Erythroblast (primary cell): ENCODE results near the gene CST3.

Source experiments
- GATA1 ChIP-seq: IDR thresholded peaks from 2 replicates; pipeline ENCODE4 v1.6.1; 2011; ENCODE audit warnings: low read depth, mild to moderate bottlenecking, control low read depth, low read length, moderate library complexity
- POLR2A ChIP-seq: IDR thresholded peaks from 2 replicates; pipeline ENCODE4 v1.6.1; 2011; ENCODE audit warnings: mild to moderate bottlenecking, low read length

- TF ChIP-seq POLR2A = no peak
- no peak for TF ChIP-seq GATA1
These were observed 1.8 kb upstream of the CST3 start for GRCh38 chr20:23639490-23639958.
